CD14-positive monocyte (primary cell): Measurements from ENCODE around the gene GREM2. TPM values are rescaled to one million over a fixed set of nuclear protein-coding genes. Genes with fewer than 3 reads are reported as not detected.

ENCODE experiments used
- DNase-seq, 3 donors: peaks; one replicate each; pipeline ENCODE4 v3.0.0-alpha.2; 2011 to 2022
- H2AFZ ChIP-seq: 2 replicates; pipeline ENCODE4 v1.6.0; 2012; ENCODE audit warnings: mild to moderate bottlenecking, low read depth, low read length, inconsistent platforms; ENCODE audit not compliant: insufficient read depth, poor library complexity, severe bottlenecking
- H3K27ac ChIP-seq, 2 donors: 1 replicate in 1 of 2; 2 replicates in 1 of 2; pipeline ENCODE4 v1.5.1; 2012 to 2013; ENCODE audit warnings: low read length in 2 of 2, control low read depth in 1 of 2, inconsistent platforms in 1 of 2, low read depth in 1 of 2, mild to moderate bottlenecking in 1 of 2
- H3K27me3 ChIP-seq, 2 donors: one replicate each; pipeline versions ENCODE4 v1.6.0 to v1.6.1; 2011 to 2013; ENCODE audit warnings: low read length in 2 of 2; ENCODE audit not compliant: control insufficient read depth in 2 of 2, insufficient read depth in 2 of 2
- H3K36me3 ChIP-seq, 2 donors: replicated peaks in 1 of 2; 1 replicate in 1 of 2; 2 replicates in 1 of 2; pipeline versions ENCODE4 v1.5.1 to v1.6.1; 2012 to 2013; ENCODE audit warnings: low read length in 2 of 2, control low read depth in 1 of 2, inconsistent platforms in 1 of 2, mild to moderate bottlenecking in 1 of 2; ENCODE audit not compliant: insufficient read depth in 2 of 2, control insufficient read depth in 1 of 2
- H3K4me1 ChIP-seq, 2 donors: 1 replicate in 1 of 2; 2 replicates in 1 of 2; pipeline versions ENCODE4 v1.5.1 to v1.6.1; 2012 to 2013; ENCODE audit warnings: low read length in 2 of 2, control low read depth in 1 of 2, inconsistent platforms in 1 of 2, mild to moderate bottlenecking in 1 of 2, moderate library complexity in 1 of 2; ENCODE audit not compliant: insufficient read depth in 2 of 2, control insufficient read depth in 1 of 2
- H3K4me2 ChIP-seq: replicated peaks from 2 replicates; pipeline ENCODE3; 2012; ENCODE audit warnings: low read length, moderate library complexity, mild to moderate bottlenecking; ENCODE audit not compliant: poor library complexity, severe bottlenecking; ENCODE audit errors: extremely low read depth
- H3K4me3 ChIP-seq, 3 experiments: fragments of 200-600 bp in 1 of 3; sonication (generic) in 1 of 3; replicated peaks in 1 of 3; 1 replicate in 2 of 3; 2 replicates in 1 of 3; pipeline ENCODE4 v1.5.1; 2011 to 2013; ENCODE audit warnings: low read length in 3 of 3, mild to moderate bottlenecking in 3 of 3, control low read depth in 2 of 3, low read depth in 2 of 3, inconsistent platforms in 1 of 3, moderate library complexity in 1 of 3
- H3K79me2 ChIP-seq: 2 replicates; pipeline ENCODE4 v1.6.0; 2012; ENCODE audit warnings: mild to moderate bottlenecking, control low read depth, inconsistent platforms, low read length, moderate library complexity; ENCODE audit not compliant: insufficient read depth
- H3K9ac ChIP-seq: 2 replicates; pipeline ENCODE4 v1.6.0; 2017; ENCODE audit warnings: low read length, mild to moderate bottlenecking; ENCODE audit not compliant: insufficient read depth, poor library complexity, severe bottlenecking
- H3K9me3 ChIP-seq, 2 donors: replicated peaks in 1 of 2; 1 replicate in 1 of 2; 2 replicates in 1 of 2; pipeline versions ENCODE4 v1.5.1 to v1.6.1; 2012 to 2013; ENCODE audit warnings: low read length in 2 of 2, control low read depth in 1 of 2; ENCODE audit not compliant: control insufficient read depth in 1 of 2, insufficient read depth in 1 of 2
- H4K20me1 ChIP-seq: 2 replicates; pipeline ENCODE4 v1.6.0; 2012; ENCODE audit warnings: mild to moderate bottlenecking, low read length, control low read depth, moderate library complexity; ENCODE audit not compliant: insufficient read depth
- H3K27ac Mint-ChIP-seq, 7 donors: one replicate each; pipeline ENCODE4 v1.8.0; 2020; ENCODE audit warnings: mild to moderate bottlenecking in 7 of 7, mixed read lengths in 7 of 7, moderate library complexity in 6 of 7, inconsistent platforms in 2 of 7
- H3K27me3 Mint-ChIP-seq, 3 donors: one replicate each; pipeline ENCODE4 v1.8.0; 2021 to 2022; ENCODE audit warnings: low read depth in 3 of 3, mild to moderate bottlenecking in 3 of 3, mixed read lengths in 3 of 3, moderate library complexity in 3 of 3, inconsistent platforms in 1 of 3
- H3K36me3 Mint-ChIP-seq, 2 donors: one replicate each; pipeline ENCODE4 v1.8.0; 2020; ENCODE audit warnings: mixed read lengths in 2 of 2, inconsistent platforms in 1 of 2, mild to moderate bottlenecking in 1 of 2
- H3K4me1 Mint-ChIP-seq: one replicate; pipeline ENCODE4 v1.8.0; 2020; ENCODE audit warnings: mild to moderate bottlenecking, mixed read lengths
- H3K4me3 Mint-ChIP-seq, 2 donors: one replicate each; pipeline ENCODE4 v1.8.0; 2020; ENCODE audit warnings: mild to moderate bottlenecking in 2 of 2, mixed read lengths in 2 of 2, moderate library complexity in 1 of 2
- H3K9me3 Mint-ChIP-seq, 7 donors: one replicate each; pipeline ENCODE4 v1.8.0; 2020 to 2022; ENCODE audit warnings: mixed read lengths in 7 of 7, mild to moderate bottlenecking in 6 of 7, moderate library complexity in 6 of 7, inconsistent platforms in 2 of 7
- CTCF ChIP-seq: fragments of 200-600 bp; IDR thresholded peaks from one replicate; pipeline ENCODE4 v1.8.0; 2022; ENCODE audit warnings: antibody characterized with exemption, mild to moderate bottlenecking
- WGBS: methylation state at CpG from one replicate; pipeline ENCODE4 v1.1.5; 2013; ENCODE audit warnings: missing lambda C conversion rate; ENCODE audit not compliant: insufficient coverage; 5-methylcytosine and 5-hydroxymethylcytosine counted together
- intact Hi-C, 2 donors: fragments of 100-400 bp; cut with micrococcal nuclease; formaldehyde crosslinking; loops; one replicate each; pipeline versions ENCODE4 v1.15.0 to v1.15.1; 2023
- polyA plus RNA-seq, 3 donors: library from polyadenylated mRNA; depleted of rRNA in 1 of 3; unstranded in 2 of 3; stranded (reverse) in 1 of 3; fragments of 300-500 nt in 2 of 3; fragments of >200 nt in 1 of 3; fragmentation: Illumina TruSeq in 2 of 3; gene quantifications; 1 replicate in 2 of 3; 2 replicates in 1 of 3; pipeline ENCODE4 v1.2.3, GENCODE V29; 2012 to 2021

The GREM2 gene
- polyA plus RNA-seq, 3 donors: not detected

GRCh38 chr1:240595476-240595875 is 16.5 kb downstream of the GREM2 start:
- Mint-ChIP-seq H3K9me3 (peaks cover 0 to 8% (median 6%) of the 10 kb centered on the region in 7 donors), H3K27ac (no peak overlapping the region), H3K4me1 (no peaks in the 10 kb centered on the region), H3K36me3 (no peaks in the 10 kb centered on the region), H3K27me3 (peaks cover 0 to 3% (median 2%) of the 10 kb centered on the region in 3 donors), H3K4me3 (no peak overlapping the region)
- no peaks in the 10 kb centered on the region for H4K20me1 ChIP-seq
- intact Hi-C loops: no loop called here
- no peak overlapping the region for H3K4me3 ChIP-seq
- no peak overlapping the region for H2AFZ ChIP-seq
- DNase-seq: no peak
- WGBS: 73% methylated on average over 2 of the region's 2 CpGs
- H3K79me2 ChIP-seq: no peaks in the 10 kb centered on the region
- H3K36me3 ChIP-seq: no peaks in the 10 kb centered on the region
- no peak overlapping the region for H3K4me2 ChIP-seq
- H3K27me3 ChIP-seq: no peaks in the 10 kb centered on the region
- no peak overlapping the region for H3K9ac ChIP-seq
- no peaks in the 10 kb centered on the region for H3K4me1 ChIP-seq
- TF ChIP-seq CTCF: no peak
- H3K27ac ChIP-seq: no peak overlapping the region
- H3K9me3 ChIP-seq: no peaks in the 10 kb centered on the region

GRCh38 chr1:240591564-240591963 is 20.4 kb downstream of the GREM2 start:
- no peak overlapping the region for H3K4me3 ChIP-seq
- no peaks in the 10 kb centered on the region for H3K79me2 ChIP-seq
- H3K4me1 ChIP-seq: no peaks in the 10 kb centered on the region
- TF ChIP-seq CTCF: no peak
- no peak overlapping the region for H2AFZ ChIP-seq
- no peak overlapping the region for H3K4me2 ChIP-seq
- 100% methylated on average over 2 of the region's 3 CpGs for WGBS
- H3K27ac ChIP-seq: no peak overlapping the region
- Mint-ChIP-seq H3K9me3 (peaks cover 0 to 8% (median 7%) of the 10 kb centered on the region in 7 donors), H3K27ac (no peak overlapping the region), H3K36me3 (no peaks in the 10 kb centered on the region), H3K27me3 (peaks cover 0 to 2% (median 1%) of the 10 kb centered on the region in 3 donors), H3K4me1 (no peaks in the 10 kb centered on the region), H3K4me3 (no peak overlapping the region)
- intact Hi-C loops: no loop called here
- H3K27me3 ChIP-seq: no peaks in the 10 kb centered on the region
- no peaks in the 10 kb centered on the region for H3K9me3 ChIP-seq
- no peaks in the 10 kb centered on the region for H4K20me1 ChIP-seq
- no peaks in the 10 kb centered on the region for H3K36me3 ChIP-seq
- no peak for DNase-seq
- no peak overlapping the region for H3K9ac ChIP-seq
